Adrenal gland (tissue), 5 donors: ENCODE measurements around the gene ZDHHC11B.

ENCODE experiments used
- CTCF ChIP-seq, 6 experiments: fragments of 450-650 bp in 4 of 6; fragments of 200-600 bp in 2 of 6; sonication (generic) in 1 of 6; IDR thresholded peaks; 1 replicate in 5 of 6; 2 replicates in 1 of 6; pipeline versions ENCODE4 v1.5.1 to v1.8.0; 2016 to 2021; ENCODE audit warnings: antibody characterized with exemption in 6 of 6, mild to moderate bottlenecking in 2 of 6, moderate library complexity in 1 of 6
- POLR2A ChIP-seq, 2 donors: fragments of 450-650 bp; IDR thresholded peaks; one replicate each; pipeline ENCODE4 v1.6.1; 2017; ENCODE audit warnings: antibody characterized with exemption in 2 of 2, mild to moderate bottlenecking in 2 of 2, moderate library complexity in 1 of 2
- donor health status: DM: no; HTN: no; CAD: no.

GRCh38 chr5:756865-757345 lies 27.6 kb downstream of the ZDHHC11B start:
- TF ChIP-seq CTCF (IDR thresholded peaks at IDR 0.05), result no peak
- no peak for TF ChIP-seq POLR2A (IDR thresholded peaks at IDR 0.05)
